OCI-LY7 (cell line): ENCODE results near the gene TLE1. TPM values are rescaled to one million over a fixed set of nuclear protein-coding genes. Genes with fewer than 3 reads are reported as not detected.

Source experiments
- BruUV-seq: library from RNA; stranded (reverse); fragments of 400-500 nt; replicated peaks from 2 replicates; lab custom pipeline; 2021; lab: Mats Ljungman, UMichigan
- CTCF ChIA-PET: fragments of 300-600 bp; sonication (Branson Sonifier 250); formaldehyde crosslinking; loops from one replicate; lab custom pipeline; 2022; ENCODE audit warnings: antibody characterized with exemption; ENCODE audit not compliant: unreplicated experiment; lab: Charles Lee
- POLR2A ChIA-PET: fragments of 300-600 bp; sonication (Branson Sonifier 250); formaldehyde crosslinking; loops from one replicate; lab custom pipeline; 2022; ENCODE audit warnings: antibody characterized with exemption; lab: Charles Lee
- DNase-seq: peaks from one replicate; pipeline ENCODE4 v3.0.0-alpha.2; 2015; ENCODE audit warnings: low spot score
- H2AFZ ChIP-seq: fragments of 200-600 bp; sonication (generic), shearing (Covaris generic); 2 replicates; pipeline ENCODE4 v1.6.1; 2014; ENCODE audit warnings: mild to moderate bottlenecking, antibody characterized with exemption, low read length, moderate library complexity
- H3K27ac ChIP-seq: fragments of 200-600 bp; sonication (generic); 2 replicates; pipeline ENCODE4 v1.5.1; 2014; ENCODE audit warnings: mixed run types, low read depth, mild to moderate bottlenecking, moderate library complexity, low read length, inconsistent platforms; ENCODE audit not compliant: poor library complexity, severe bottlenecking
- H3K36me3 ChIP-seq: fragments of 200-600 bp; sonication (generic); 2 replicates; pipeline ENCODE4 v1.6.1; 2014; ENCODE audit warnings: mild to moderate bottlenecking, antibody characterized with exemption, low read length, moderate library complexity, mixed read lengths; ENCODE audit not compliant: insufficient read depth
- H3K4me1 ChIP-seq: fragments of 200-600 bp; sonication (generic); 2 replicates; pipeline ENCODE4 v1.5.1; 2014; ENCODE audit warnings: mild to moderate bottlenecking, low read length; ENCODE audit not compliant: insufficient read depth, poor library complexity, severe bottlenecking
- H3K4me2 ChIP-seq: fragments of 200-600 bp; sonication (generic); 2 replicates; pipeline ENCODE4 v1.6.1; 2014; ENCODE audit warnings: mild to moderate bottlenecking, low read length
- H3K4me3 ChIP-seq: fragments of 200-600 bp; sonication (generic); 2 replicates; pipeline ENCODE4 v1.5.1; 2014; ENCODE audit warnings: mild to moderate bottlenecking, low read depth, low read length; ENCODE audit not compliant: poor library complexity, severe bottlenecking
- H3K79me2 ChIP-seq: fragments of 200-600 bp; sonication (generic); 2 replicates; pipeline ENCODE4 v1.6.1; 2016; ENCODE audit warnings: low read depth, mild to moderate bottlenecking, low read length, moderate library complexity, mixed read lengths; ENCODE audit not compliant: insufficient read depth
- H3K9me2 ChIP-seq: fragments of 200-600 bp; sonication (generic); 2 replicates; pipeline ENCODE4 v1.6.1; 2016; ENCODE audit warnings: mild to moderate bottlenecking, low read length, mixed read lengths; ENCODE audit not compliant: insufficient read depth
- H3K9me3 ChIP-seq: fragments of 200-600 bp; sonication (generic); 2 replicates; pipeline ENCODE4 v1.6.1; 2014; ENCODE audit warnings: mild to moderate bottlenecking, mixed run types, low read length, mixed read lengths
- H4K20me1 ChIP-seq: fragments of 200-600 bp; sonication (generic); 2 replicates; pipeline ENCODE4 v1.6.1; 2014; ENCODE audit warnings: mild to moderate bottlenecking, antibody characterized with exemption, low read length, moderate library complexity, mixed read lengths; ENCODE audit not compliant: insufficient read depth
- CTCF ChIP-seq: fragments of 200-600 bp; sonication (generic); conservative IDR thresholded peaks from 2 replicates; pipeline ENCODE4 v1.5.1; 2014; ENCODE audit warnings: mild to moderate bottlenecking, antibody characterized with exemption, low read length, moderate library complexity, mixed read lengths
- EZH2phosphoT487 ChIP-seq: fragments of 200-600 bp; sonication (generic); IDR thresholded peaks from 2 replicates; pipeline ENCODE4 v1.6.1; 2018; ENCODE audit warnings: low read depth, borderline replicate concordance, mild to moderate bottlenecking, mixed run types, antibody characterized with exemption, low read length, moderate library complexity, mixed read lengths
- intact Hi-C: fragments of 100-400 bp; cut with micrococcal nuclease; formaldehyde crosslinking; loops from one replicate; pipeline ENCODE4 v1.10.0; 2022; ENCODE audit not compliant: unreplicated experiment
- total RNA-seq, 2 experiments: library from RNA; depleted of rRNA in 1 of 2; stranded (reverse); fragments of >200 nt in 1 of 2; shearing (Covaris generic) in 1 of 2; gene quantifications; 2 replicates each; pipeline ENCODE4 v1.2.3, GENCODE V29; 2014 to 2022

The TLE1 gene
- total RNA-seq, 2 experiments from 2014 or later, result 0.13 TPM; not detected in 1

GRCh38 chr9:81656871-81657337 lies 32.4 kb downstream of the TLE1 start:
- H3K9me2 ChIP-seq, result no peaks in the 10 kb centered on the region
- no peak overlapping the region for H3K4me2 ChIP-seq
- ChIA-PET POLR2A (no interaction called here), CTCF (no interaction called here)
- intact Hi-C loops, result no loop called here
- peaks cover 23% of the 10 kb centered on the region for H3K4me1 ChIP-seq
- H3K9me3 ChIP-seq, result no peaks in the 10 kb centered on the region
- no peak for DNase-seq
- no peaks in the 10 kb centered on the region for H4K20me1 ChIP-seq
- no TSS peak for BruUV-seq
- H3K36me3 ChIP-seq, result no peaks in the 10 kb centered on the region
- no peak overlapping the region for H2AFZ ChIP-seq
- no peak overlapping the region for H3K4me3 ChIP-seq
- no peaks in the 10 kb centered on the region for H3K79me2 ChIP-seq
- no peak overlapping the region for H3K27ac ChIP-seq
- TF ChIP-seq CTCF (no peak), EZH2phosphoT487 (no peak)

- Histone ChIP-seq H2AFZ (no peak overlapping the region), H3K9me3 (no peaks in the 10 kb centered on the region), H3K27ac (no peak overlapping the region), H4K20me1 (no peaks in the 10 kb centered on the region), H3K4me1 (peaks cover 23% of the 10 kb centered on the region), H3K4me2 (peak overlapping the region; percentile 57), H3K4me3 (no peak overlapping the region), H3K79me2 (no peaks in the 10 kb centered on the region), H3K36me3 (no peaks in the 10 kb centered on the region), H3K9me2 (no peaks in the 10 kb centered on the region)
- TF ChIP-seq CTCF (no peak), EZH2phosphoT487 (no peak)
- CTCF ChIA-PET, result no interaction called here
- BruUV-seq, result no TSS peak
- DNase-seq, result peak; percentile 66
- POLR2A ChIA-PET, result no interaction called here
- intact Hi-C loops, result no loop called here
Measured at GRCh38 chr9:81656004-81656403, 33.3 kb downstream of the TLE1 start.

- H3K9me3 ChIP-seq, result no peaks in the 10 kb centered on the region
- ChIA-PET CTCF (no interaction called here), POLR2A (interaction anchor here (0.6 to 1.2 kb wide), 2 partner anchors 30 to 62 kb away, joined by 3 read pairs; no protein-coding TSS in a partner anchor)
- no peaks in the 10 kb centered on the region for H3K36me3 ChIP-seq
- no TSS peak for BruUV-seq
- intact Hi-C loops, result no loop called here
- H4K20me1 ChIP-seq, result no peaks in the 10 kb centered on the region
- peaks cover 23% of the 10 kb centered on the region for H3K4me1 ChIP-seq
- no peak for DNase-seq
- H3K4me2 ChIP-seq, result no peak overlapping the region
- no peak overlapping the region for H3K27ac ChIP-seq
- no peak overlapping the region for H3K4me3 ChIP-seq
- no peak overlapping the region for H2AFZ ChIP-seq
- H3K9me2 ChIP-seq, result no peaks in the 10 kb centered on the region
- H3K79me2 ChIP-seq, result no peaks in the 10 kb centered on the region
- no peak for TF ChIP-seq CTCF
- TF ChIP-seq EZH2phosphoT487, result no peak
Measured at GRCh38 chr9:81653240-81653639, 36.1 kb downstream of the TLE1 start.
